NCI-H2227 treated with DMSO at 0.1 percent for 48 hours (cell line): ENCODE results near the gene VKORC1.

Experiments
- DNase-seq: peaks from one replicate; lab custom pipeline; 2025; lab: John Stamatoyannopoulos, UW

The VKORC1 gene

DNA sequence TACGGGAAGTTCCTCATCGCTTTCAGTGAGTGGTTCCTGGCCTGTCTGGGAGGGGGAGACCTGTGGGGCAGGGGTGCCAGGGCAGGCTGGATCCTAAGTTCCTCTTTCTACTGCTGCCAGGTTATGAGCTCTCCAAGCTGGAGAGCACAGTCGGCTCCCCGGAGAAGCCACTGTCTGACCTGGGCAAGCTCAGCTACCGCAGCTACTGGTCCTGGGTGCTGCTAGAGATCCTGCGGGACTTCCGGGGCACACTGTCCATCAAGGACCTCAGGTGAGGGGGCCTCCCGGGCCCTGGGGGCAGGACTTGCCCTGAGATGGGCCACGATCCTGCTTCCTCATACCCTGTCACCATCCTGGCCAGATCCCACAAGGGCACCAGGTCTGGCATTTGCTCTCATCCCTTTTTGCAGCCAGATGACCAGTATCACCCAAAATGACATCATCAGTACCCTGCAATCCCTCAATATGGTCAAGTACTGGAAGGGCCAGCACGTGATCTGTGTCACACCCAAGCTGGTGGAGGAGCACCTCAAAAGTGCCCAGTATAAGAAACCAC, 35.8 kb upstream of the VKORC1 start:
- no peak for DNase-seq

DNA sequence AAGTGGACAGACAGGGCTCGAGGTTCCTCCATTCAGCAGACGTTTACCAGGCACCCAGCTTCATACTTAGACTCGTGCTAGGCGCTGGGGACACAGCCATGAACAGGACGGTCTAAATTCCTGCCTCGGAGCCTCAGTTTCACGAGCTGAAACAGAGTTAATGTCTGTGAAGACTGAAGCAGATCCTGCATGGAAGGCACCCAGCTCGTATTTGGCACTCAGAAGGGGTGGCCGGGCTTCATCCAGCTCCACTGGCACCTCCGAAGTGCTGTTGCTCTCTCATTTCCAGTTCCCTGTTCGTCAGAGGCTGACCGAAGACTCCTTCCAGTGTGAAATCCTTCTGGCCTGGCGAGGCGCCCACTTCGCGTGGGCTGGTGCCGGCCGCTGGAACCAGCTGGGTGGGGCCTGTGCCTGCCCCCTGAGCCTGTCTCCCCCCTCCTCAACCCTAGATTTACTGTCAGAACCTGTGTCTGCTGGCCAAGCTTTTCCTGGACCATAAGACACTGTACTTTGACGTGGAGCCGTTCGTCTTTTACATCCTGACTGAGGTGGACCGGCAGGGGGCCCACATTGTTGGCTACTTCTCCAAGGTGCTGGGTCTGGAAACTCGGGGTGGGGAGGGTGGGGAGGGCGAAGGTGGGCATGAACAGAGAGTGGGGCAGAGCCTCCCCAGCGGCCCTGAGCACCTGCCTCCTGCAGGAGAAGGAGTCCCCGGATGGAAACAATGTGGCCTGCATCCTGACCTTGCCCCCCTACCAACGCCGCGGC, 35.2 kb upstream of the VKORC1 start:
- DNase-seq: no peak

DNA sequence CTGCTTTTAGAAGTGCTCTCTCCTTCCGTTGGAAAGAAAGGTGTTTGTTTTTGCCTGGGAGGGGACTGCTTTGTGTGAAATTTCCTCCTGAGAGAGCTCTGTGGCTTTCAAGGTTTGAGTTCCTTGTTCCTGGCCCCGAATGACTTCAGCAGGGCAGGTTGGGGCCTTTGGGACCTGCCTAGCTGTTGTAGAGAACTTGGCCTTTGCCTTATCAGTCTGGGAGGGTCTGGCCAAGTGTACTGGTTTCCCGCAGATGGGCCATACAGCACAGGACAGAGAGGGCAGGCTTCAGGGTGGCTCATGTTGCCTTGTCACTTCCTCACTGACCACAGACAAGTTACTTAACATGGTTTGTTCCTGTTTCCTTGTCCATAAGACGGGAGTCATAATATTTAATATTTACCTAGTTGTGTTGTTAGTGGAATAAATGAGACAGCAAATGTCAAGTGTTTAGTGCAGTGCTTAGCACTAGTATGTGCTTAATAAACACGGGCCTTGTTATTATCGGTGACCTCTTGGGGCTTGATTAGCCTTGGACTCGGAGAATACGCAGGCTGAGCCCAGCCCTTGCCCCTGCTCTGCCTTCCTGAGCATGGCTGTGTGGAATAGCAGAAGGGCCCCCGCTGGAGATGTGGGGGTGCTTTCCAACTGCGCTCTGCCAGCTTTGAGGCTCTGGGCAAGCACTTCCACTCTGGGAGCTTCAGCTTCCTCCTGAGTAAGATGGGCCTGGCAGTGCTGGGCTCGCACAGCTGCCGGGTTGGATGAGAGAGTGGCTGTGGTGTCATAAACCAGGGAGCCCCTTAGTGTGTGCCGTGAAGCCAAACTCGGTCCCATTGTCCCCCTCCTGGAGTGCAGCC, 34.3 kb upstream of the VKORC1 start:
- no peak for DNase-seq

DNA sequence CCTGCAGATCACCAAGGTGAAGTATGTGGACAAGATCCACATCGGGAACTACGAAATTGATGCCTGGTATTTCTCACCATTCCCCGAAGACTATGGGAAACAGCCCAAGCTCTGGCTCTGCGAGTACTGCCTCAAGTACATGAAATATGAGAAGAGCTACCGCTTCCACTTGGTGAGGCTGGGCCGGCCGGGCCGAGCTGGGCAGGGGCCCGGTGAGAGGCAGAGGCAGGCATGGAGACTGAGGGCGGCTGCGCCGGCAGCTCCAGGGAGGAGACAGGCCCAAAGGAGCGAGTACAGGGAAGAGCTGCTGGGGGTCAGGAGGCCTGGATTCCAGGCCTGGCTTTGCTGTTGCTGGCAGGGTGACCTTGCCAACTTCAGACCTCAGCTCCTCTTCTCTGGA, 32.6 kb upstream of the VKORC1 start:
- no peak for DNase-seq

DNA sequence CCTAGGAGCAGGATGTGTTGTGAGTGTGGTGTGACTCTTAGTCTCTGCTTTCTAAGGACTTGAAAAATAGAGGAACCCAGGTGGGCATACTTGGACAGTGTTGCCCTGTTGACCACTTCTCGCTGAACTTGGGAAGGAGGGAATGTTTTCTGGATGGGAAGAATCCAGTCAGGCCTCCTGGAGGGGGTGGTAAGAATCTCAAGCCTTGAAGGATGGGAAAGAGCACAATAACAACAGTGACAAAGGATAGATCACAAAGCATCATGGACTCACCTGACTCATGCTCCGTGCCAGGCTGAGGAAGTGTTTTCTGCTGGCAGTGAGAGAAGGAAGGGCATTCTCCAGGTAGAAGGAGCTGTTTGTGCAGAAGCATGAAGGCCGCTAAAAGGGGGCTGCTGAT, 31.2 kb upstream of the VKORC1 start:
- no peak for DNase-seq

DNA sequence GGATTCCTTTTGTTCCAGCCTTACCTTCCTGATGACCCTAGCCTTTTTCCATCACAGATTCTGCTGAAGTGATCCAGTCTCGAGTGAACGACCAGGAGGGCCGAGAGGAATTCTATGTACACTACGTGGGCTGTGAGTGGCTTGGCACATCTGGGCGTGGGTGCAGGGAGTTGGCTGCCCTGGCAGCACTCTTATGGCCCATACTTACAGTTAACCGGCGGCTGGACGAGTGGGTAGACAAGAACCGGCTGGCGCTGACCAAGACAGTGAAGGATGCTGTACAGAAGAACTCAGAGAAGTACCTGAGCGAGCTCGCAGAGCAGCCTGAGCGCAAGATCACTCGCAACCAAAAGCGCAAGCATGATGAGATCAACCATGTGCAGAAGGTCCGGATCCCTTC, 25.5 kb upstream of the VKORC1 start:
- no peak for DNase-seq

DNA sequence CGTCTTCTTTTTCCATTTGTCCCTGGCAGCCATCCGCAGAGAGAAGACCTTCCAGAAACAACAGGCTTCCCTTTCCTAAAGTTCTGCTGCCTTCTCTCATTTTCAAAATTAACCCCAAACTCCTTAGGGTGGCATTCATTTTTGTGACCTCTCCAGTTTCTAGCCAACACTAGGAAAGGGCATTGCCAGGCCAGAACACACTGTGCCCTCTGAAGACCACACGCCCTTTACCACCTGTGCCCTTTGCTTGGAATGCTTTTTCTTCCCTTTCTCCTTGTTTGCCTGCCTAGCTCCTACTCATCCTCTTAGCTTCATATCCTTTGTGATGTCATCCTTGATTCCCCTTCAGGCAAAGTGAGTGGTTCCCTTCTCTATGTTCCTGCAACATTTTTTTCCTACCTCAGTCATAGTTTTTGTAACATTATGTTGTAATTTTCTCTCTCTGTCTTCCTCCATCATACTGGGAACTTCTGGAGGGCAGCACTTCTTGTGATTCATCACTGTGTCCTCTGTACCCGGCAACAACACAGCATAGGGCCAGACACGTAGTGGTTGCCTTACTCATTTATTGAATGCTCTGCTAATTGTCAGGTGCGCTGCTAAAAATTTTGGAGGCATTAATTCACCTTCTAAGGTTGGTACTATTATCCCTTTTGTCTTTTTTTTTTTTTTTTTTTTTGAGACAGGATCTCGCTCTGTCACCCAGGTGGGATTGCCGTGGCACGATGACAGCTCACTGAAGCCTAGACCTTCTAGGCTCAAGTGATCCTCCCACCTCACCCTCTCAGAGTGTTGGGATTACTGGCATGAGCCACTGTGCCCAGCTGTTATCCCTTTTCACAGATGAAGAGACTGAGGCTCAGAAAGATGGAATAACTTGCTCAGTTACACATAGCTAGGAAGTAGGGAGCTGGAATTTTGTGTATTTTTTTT, 23.9 kb upstream of the VKORC1 start:
- DNase-seq: no peak

DNA sequence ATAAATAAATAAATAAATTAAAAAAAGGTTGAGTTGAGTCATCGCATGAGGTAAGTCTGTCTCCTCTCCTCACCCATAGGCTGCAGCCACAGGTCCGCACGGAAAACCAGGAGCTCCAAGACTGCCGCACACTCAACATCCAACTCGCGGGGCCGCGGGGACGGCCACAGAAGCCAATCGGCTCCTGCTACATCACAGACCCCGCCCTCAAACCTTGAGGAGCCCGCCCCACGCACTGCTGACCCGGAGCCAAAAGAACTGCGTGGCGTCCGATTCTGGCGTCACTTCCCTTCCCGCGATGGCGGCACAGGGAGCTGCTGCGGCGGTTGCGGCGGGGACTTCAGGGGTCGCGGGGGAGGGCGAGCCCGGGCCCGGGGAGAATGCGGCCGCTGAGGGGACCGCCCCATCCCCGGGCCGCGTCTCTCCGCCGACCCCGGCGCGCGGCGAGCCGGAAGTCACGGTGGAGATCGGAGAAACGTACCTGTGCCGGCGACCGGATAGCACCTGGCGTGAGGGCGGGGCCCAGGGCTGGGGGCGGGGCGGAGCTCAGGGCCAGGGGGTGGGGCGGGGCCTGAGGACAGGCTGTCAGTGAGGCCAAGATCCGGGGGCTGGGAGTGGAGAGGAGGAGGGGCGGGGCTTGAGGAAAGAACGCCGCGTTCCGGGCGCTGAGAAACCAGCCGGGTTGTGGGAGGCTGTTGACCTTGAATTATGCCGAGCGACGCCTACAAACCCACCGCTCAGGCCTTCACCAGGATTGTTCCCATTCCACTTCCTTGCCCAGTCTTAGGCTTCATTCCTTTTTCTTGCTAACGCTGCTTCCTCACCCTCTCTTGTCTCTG, 23.0 kb upstream of the VKORC1 start, which contains the start of gene KAT8:
Gene KAT8, plus strand, starts transcription at position 281 of the 839 bp plus-strand sequence. Its CDS starts 18 bp downstream, at position 299.
- peak; percentile 99 for DNase-seq

DNA sequence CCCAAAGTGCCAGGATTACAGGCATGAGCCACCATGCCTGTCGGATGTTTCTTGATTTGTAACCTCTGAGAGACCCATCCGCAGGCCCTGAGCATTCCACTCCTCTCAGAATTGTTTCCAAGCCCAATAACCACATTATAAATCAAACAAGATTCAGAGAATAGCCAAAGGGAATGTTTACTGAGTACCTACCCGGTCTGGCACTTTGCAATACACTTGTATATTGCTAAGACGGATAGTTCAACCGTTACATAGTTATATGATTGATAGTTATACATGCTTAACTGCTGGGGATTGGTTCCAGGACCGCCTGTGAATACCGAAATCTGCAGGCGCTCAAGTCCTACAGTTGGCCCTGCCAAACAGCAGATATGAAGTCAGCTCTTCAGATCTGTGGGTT, 19.9 kb upstream of the VKORC1 start:
- DNase-seq: no peak

DNA sequence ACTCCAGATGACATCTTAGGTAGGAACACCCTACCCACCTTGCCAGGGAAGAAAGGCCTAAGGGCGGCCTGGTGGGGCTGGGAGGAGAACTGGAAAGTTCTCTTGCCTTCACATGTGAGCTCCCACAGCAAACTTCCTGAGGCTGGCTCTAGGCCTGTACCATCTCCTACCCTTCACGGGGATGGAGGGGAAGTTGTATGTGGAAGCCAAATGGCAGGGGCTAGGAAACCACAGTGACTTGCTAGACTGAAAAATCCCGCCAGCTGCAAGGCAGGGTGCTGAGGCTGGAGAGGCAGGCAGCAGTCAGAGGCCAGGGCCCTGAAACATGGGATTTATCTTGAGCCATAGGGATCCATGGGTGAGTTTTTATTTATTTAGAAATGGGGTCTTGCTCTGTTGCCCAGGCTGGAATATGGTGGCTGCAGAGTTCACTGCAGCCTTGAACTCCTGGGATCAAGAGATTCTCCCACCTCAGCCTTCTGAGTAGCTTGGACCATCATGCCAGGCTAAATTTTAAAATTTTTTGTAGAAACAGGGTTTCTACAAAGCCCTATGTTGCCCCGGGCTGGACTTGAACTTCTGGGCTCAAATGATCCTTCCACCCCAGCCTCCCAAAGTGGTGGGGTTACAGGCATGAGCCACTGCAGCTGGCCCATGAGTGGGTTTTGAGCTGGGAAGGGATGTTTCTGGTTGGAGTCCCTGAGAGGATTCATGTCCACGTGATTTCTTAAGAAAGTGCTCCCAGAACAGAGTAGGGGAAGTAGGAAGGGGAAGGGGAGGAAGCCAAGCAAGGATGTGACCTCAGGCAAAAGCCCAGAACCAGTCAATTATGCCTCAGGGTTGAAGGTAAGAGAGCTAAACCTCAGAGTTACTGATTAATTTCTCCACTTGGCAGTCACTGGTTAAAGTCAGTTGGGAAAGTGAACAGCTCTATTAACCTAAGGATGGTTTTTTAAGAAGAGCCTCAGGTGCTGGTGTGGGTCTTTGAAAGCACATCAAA, 18.8 kb upstream of the VKORC1 start:
- no peak for DNase-seq

DNA sequence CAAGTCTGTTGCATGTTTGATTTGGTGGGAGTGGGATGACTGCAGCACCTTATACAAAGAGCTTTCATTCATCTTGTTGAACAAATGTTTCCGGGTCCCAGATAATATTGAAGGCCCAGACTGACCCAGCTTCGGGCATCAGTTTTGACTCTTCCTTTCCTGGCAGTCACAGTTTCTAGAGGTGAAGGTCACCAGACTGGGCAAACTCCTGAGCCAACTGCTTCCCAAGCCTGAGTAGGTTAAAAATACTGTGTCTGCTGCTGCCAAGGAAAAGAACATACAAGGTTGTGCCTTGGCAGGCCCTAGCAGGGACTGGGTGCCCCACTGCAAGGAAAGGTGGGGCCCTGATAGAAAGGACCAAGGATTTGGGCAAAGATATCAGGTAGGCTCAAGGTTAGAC, 18.1 kb upstream of the VKORC1 start:
- no peak for DNase-seq

DNA sequence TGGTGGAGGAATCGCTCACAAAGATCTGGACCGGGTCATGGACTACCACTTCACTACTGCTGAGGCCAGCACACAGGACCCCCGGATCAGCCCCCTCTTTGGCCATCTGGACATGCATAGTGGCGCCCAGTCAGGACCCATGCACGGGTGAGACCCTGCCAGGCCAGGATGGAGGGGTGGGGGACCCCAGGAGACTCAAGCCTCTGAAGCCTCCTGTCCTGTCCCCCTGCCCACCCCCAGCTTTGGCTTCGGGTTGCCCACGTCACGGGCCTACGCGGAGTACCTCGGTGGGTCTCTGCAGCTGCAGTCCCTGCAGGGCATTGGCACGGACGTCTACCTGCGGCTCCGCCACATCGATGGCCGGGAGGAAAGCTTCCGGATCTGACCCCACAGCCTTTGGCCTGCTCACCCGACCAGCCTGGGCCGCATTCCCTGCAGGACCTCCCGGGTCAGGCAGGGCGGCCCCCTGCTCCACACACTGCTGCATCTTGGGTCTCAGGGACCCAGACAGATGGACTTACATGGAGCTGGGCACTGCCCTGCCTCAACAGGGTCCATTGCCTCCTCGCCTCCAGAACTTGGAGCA, 17.4 kb upstream of the VKORC1 start:
- no peak for DNase-seq

DNA sequence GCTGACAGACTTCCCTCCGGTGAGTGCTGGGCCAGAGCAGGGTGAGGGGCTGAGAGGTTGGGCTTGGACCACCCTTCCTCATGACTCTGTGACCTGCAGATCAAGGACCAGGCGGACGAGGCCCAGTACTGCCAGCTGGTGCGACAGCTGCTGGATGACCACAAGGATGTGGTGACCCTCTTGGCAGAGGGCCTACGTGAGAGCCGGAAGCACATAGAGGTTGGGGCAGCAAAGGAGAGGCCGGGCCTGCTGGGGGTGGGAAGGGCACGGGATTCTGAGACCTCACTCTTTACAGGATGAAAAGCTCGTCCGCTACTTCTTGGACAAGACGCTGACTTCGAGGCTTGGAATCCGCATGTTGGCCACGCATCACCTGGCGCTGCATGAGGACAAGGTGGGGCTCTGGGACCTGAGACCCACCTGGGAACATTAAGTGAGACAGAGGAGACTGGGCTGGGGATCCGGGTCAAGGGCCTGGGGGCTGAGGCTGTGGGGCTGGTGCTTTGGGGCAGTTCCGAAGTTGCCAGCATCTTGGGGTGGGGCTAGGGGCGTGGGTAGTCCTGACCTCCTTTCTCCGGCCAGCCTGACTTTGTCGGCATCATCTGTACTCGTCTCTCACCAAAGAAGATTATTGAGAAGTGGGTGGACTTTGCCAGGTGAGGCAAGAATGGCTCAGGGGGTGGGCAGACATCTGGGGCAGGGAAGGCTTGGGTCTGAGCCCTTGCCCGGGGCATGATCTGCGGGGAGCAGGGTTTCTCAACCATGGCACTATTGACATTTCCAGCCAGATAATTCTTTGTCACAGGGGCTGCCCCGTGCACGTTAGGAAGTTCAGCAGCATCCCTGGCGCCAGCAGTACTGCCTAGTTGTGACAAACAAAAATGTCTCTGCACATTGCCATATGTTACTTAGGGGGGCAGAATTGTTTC, 15.8 kb upstream of the VKORC1 start:
- no peak for DNase-seq

DNA sequence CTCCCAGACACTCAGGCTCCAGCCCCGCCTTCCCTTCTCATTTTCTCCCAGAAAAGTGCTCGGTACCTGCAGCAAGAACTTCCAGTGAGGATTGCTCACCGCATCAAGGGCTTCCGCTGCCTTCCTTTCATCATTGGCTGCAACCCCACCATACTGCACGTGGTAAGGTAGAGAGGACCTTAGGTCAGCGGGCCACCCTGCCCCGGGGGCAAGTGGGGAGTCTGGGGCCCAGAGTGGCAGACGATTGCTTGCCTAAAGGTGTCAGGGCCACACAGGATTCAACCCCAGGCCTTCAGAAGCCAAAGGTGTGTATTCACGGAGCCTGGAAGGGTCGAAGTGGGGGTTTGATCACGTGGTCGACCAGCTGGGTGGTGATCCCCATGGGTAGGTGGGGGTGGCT, 15.0 kb upstream of the VKORC1 start:
- no peak for DNase-seq

DNA sequence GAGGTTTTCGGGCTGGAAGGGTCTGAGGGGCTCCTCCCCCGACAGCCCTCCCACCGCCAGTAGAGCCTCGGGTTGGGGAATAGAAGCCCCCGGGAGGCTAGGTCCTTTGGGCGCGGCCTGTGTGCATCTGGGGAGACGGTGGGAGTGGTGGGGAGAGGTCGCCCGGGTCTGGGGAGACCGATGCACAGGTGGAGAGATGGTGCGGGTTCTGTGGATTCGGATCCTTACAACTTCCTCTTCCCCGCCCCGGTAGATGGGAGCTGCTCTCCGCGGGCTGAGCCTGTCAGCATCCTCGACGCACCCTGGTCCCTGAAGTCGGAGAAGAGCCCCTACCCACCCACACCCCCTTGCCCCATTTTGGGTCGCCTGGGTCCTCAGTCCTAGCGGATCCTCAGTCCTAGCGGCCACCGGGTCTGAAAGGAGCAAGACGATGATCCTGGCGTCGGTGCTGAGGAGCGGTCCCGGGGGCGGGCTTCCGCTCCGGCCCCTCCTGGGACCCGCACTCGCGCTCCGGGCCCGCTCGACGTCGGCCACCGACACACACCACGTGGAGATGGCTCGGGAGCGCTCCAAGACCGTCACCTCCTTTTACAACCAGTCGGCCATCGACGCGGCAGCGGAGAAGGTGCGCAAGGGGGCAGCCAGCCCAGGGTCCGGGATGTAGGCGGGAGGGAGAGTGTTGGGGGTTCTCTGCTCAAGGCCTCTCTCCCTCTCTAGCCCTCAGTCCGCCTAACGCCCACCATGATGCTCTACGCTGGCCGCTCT, 14.4 kb upstream of the VKORC1 start:
- DNase-seq: no peak

DNA sequence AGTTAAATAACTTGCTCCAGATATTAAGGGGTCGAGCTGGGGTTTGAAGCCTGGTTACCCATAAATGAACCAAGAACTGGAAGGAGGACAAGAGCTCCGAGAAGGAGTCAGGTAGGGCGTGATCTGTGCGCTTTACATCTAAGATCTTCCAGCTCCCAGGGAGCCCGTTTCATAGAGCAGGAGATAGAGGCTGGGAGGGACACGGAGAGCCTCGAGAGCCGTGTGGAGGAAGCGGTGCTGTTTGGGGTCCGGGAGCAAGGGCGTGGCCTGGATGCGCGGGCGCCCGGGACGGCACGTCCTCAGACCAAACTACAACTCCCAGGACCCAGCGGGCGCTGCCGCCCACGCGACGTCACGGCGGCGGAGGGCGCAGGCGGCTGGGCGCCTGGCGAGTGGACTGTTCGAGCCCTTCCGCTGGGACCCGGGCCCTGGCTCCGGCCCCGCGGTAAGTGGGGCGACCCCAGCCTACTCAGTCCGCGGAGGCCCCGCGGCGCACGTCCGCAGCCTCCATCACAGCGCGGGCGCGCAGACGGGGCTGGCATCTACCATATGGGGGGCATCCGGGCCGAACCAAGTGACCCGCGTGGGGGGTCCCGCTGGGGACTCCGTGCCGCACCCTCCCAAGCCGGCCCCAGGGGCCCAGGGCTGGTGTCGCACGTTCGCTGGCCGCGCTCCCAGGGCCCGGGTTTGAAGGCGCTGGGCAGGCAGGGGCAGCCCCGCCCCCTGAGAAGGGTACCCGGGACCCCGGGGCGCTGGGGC, 13.6 kb upstream of the VKORC1 start, which contains the start of gene BCKDK:
Gene BCKDK, plus strand, starts transcription at position 352 of the 759 bp plus-strand sequence. CDS start 838 bp downstream, outside the sequence.
- DNase-seq: peak; percentile 62
